K562 (cell line): ENCODE results near the gene ARMC8. TPM values are rescaled to one million over a fixed set of nuclear protein-coding genes. Genes with fewer than 3 reads are reported as not detected.

Source experiments
- CEBPG ChIP-seq, 3 experiments: fragments of 200-800 bp in 1 of 3; sonication (Bioruptor generic) in 1 of 3; sonication (generic) in 1 of 3; formaldehyde crosslinking in 1 of 3; IDR thresholded peaks in 2 of 3; conservative IDR thresholded peaks in 1 of 3; 2 replicates each; pipeline versions ENCODE4 v1.6.1 to v1.8.0; 2016 to 2022; ENCODE audit warnings: missing compliant biosample characterization in 2 of 3, missing genetic modification characterization in 2 of 3, mild to moderate bottlenecking in 1 of 3, missing genetic modification reagents in 1 of 3
- EHMT2 ChIP-seq: fragments of 450-650 bp; IDR thresholded peaks from 2 replicates; pipeline ENCODE4 v1.6.1; 2018; ENCODE audit warnings: antibody characterized with exemption
- ETS2 ChIP-seq: IDR thresholded peaks from 2 replicates; pipeline ENCODE4 v1.6.1; 2016; ENCODE audit warnings: borderline replicate concordance, missing genetic modification characterization, mild to moderate bottlenecking, moderate library complexity, missing compliant biosample characterization; ENCODE audit not compliant: poor library complexity, severe bottlenecking
- FOXM1 ChIP-seq, 2 experiments: fragments of 450-650 bp in 1 of 2; sonication (generic) in 1 of 2; formaldehyde crosslinking in 1 of 2; IDR thresholded peaks; 2 replicates each; pipeline versions ENCODE4 v1.6.1 to v1.9.0; 2017 to 2022; ENCODE audit warnings: low read depth in 2 of 2, mild to moderate bottlenecking in 2 of 2, missing genetic modification reagents in 1 of 2, moderate library complexity in 1 of 2
- GTF2A2 ChIP-seq: IDR thresholded peaks from 2 replicates; pipeline ENCODE4 v1.6.1; 2016; ENCODE audit warnings: mild to moderate bottlenecking, missing genetic modification characterization, missing compliant biosample characterization
- HOXB6 ChIP-seq: fragments of 250-450 bp; sonication (Bioruptor Pico); IDR thresholded peaks from 2 replicates; pipeline ENCODE4 v1.5.1; 2022; ENCODE audit warnings: mild to moderate bottlenecking, borderline replicate concordance
- ILK ChIP-seq: fragments of 450-650 bp; IDR thresholded peaks from 2 replicates; pipeline ENCODE4 v1.6.1; 2016; ENCODE audit warnings: missing genetic modification characterization, low read depth, mild to moderate bottlenecking, missing compliant biosample characterization, moderate library complexity, borderline replicate concordance
- KLF6 ChIP-seq: fragments of 250-450 bp; sonication (Bioruptor Pico); IDR thresholded peaks from 2 replicates; pipeline ENCODE4 v1.4.0; 2020; ENCODE audit warnings: mild to moderate bottlenecking, moderate library complexity, borderline replicate concordance
- LARP7 ChIP-seq: fragments of 450-650 bp; IDR thresholded peaks from 2 replicates; pipeline ENCODE4 v1.6.1; 2016
- LEF1 ChIP-seq: fragments of 450-650 bp; IDR thresholded peaks from 2 replicates; pipeline ENCODE4 v1.6.1; 2016; ENCODE audit warnings: mild to moderate bottlenecking
- MEF2D ChIP-seq: conservative IDR thresholded peaks from 2 replicates; pipeline ENCODE4 v1.6.1; 2016; ENCODE audit warnings: low read depth, missing genetic modification characterization, missing compliant biosample characterization
- NR4A1 ChIP-seq, 2 experiments: fragments of 250-450 bp in 1 of 2; fragments of 450-650 bp in 1 of 2; sonication (Bioruptor Pico) in 1 of 2; IDR thresholded peaks; 2 replicates each; pipeline versions ENCODE4 v1.4.0 to v1.6.1; 2016 to 2020; ENCODE audit warnings: mild to moderate bottlenecking in 2 of 2, missing compliant biosample characterization in 1 of 2, missing genetic modification characterization in 1 of 2, moderate library complexity in 1 of 2
- PTTG1 ChIP-seq: fragments of 450-650 bp; IDR thresholded peaks from 2 replicates; pipeline ENCODE4 v1.6.1; 2016; ENCODE audit warnings: low read depth, mild to moderate bottlenecking, missing genetic modification characterization, missing compliant biosample characterization
- RBFOX2 ChIP-seq: fragments of 200-400 bp; formaldehyde crosslinking; IDR thresholded peaks from 2 replicates; pipeline ENCODE4 v1.6.1; 2017; ENCODE audit warnings: low read depth, mild to moderate bottlenecking, low read length, moderate library complexity
- SAP30 ChIP-seq: fragments of 200-600 bp; sonication (generic); IDR thresholded peaks from 2 replicates; pipeline ENCODE4 v1.6.1; 2012; ENCODE audit warnings: borderline replicate concordance, low read depth, mild to moderate bottlenecking, moderate library complexity, low read length, control low read depth, inconsistent platforms; ENCODE audit not compliant: insufficient read depth, poor library complexity, severe bottlenecking
- TCF7L2 ChIP-seq: fragments of 150-350 bp; IDR thresholded peaks from 2 replicates; pipeline ENCODE4 v1.6.1; 2016; ENCODE audit warnings: low read depth, mild to moderate bottlenecking, low read length, moderate library complexity
- TRIM24 ChIP-seq, 2 experiments: fragments of 450-650 bp; IDR thresholded peaks; 2 replicates each; pipeline ENCODE4 v1.6.1; 2016
- ZBTB1 ChIP-seq: sonication (generic); formaldehyde crosslinking; IDR thresholded peaks from 2 replicates; pipeline ENCODE4 v1.8.1; 2023; ENCODE audit warnings: missing genetic modification reagents, low read depth, mild to moderate bottlenecking, borderline replicate concordance
- ZC3H8 ChIP-seq: fragments of 450-650 bp; IDR thresholded peaks from 2 replicates; pipeline ENCODE4 v1.6.1; 2017
- ZNF766 ChIP-seq: fragments of 200-800 bp; sonication (Bioruptor generic); conservative IDR thresholded peaks from 2 replicates; pipeline ENCODE4 v1.6.1; 2016; ENCODE audit warnings: missing genetic modification characterization, missing compliant biosample characterization
- polyA plus RNA-seq, 8 experiments: library from polyadenylated mRNA; depleted of rRNA in 4 of 8; stranded (reverse) in 5 of 8; unstranded in 3 of 8; fragments of >200 nt; fragmentation: Nextera tagmentation in 2 of 8; fragmentation: Illumina TruSeq in 1 of 8; extraction: Ambion mirVana in 2 of 8; extraction: Trizol in 1 of 8; gene quantifications; 2 replicates each; pipeline versions ENCODE4 v1.2.1 to v1.2.3, GENCODE V29; 2011 to 2014; ENCODE audit warnings: inconsistent platforms in 1 of 8, missing spikeins in 1 of 8
- total RNA-seq, 7 experiments: library from RNA; depleted of rRNA in 6 of 7; stranded (reverse); fragments of >200 nt in 6 of 7; fragmentation: Illumina TruSeq in 2 of 7; extraction: Trizol in 2 of 7; gene quantifications; 2 replicates each; pipeline versions ENCODE4 v1.2.1 to v1.2.3, GENCODE V29; 2011 to 2021; ENCODE audit warnings: low replicate concordance in 1 of 7
- TF ChIP-seq, protein P1 (sequence below): fragments of 450-650 bp; IDR thresholded peaks from 2 replicates; pipeline ENCODE4 v1.6.1; 2017; ENCODE audit warnings: antibody characterized with exemption
- TF ChIP-seq, protein P2 (sequence below), 2 experiments: fragments of 450-650 bp in 1 of 2; sonication (generic) in 1 of 2; formaldehyde crosslinking in 1 of 2; IDR thresholded peaks in 1 of 2; conservative IDR thresholded peaks in 1 of 2; 2 replicates each; pipeline versions ENCODE4 v1.6.1 to v1.8.1; 2016 to 2023; ENCODE audit warnings: mild to moderate bottlenecking in 2 of 2, moderate library complexity in 2 of 2, inconsistent platforms in 1 of 2, missing genetic modification reagents in 1 of 2

ARMC8 gene
- total and polyA plus RNA-seq, 9 of the 15 experiments (the other 6 are each of a cell fraction or from before 2014, with no cell fraction given): 22.4 to 76.1 (median 37.3) TPM

DNA sequence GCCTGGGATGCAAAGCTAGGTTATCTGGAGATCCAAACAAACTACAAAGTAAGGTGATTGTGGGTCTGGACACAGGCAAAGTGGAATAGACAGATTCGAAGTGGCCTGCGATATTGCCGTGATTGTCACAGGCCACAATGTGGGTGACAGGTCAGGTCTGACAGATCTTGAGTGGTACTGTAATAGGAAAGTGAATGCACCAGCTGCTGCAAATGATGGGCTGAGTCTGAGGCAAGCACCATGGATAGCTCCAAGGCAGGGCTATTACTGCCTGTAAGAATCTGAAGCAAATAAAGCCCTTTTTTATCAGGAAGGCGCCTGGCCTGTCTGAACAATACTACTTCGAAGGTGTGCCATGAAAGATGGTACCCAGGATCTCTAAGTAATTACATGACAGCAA lies 10.0 kb downstream of the ARMC8 start (continued):
- TF ChIP-seq CEBPG (CRISPR knock-in tag; IDR thresholded peaks at IDR 0.05) (0 out of 2 replicates have a peak, but pooled peaks have one; percentile 13), CEBPG (tag; conservative IDR thresholded peaks at IDR 0.05 in 1 of 2, IDR thresholded peaks at IDR 0.05 in 1 of 2) (no peak), TRIM24 (IDR thresholded peaks at IDR 0.05) (no peak), PTTG1 (no peak), RBFOX2 (no peak), ZC3H8 (no peak), HOXB6 (CRISPR knock-in tag) (no peak), LARP7 (no peak), GTF2A2 (no peak), KLF6 (CRISPR knock-in tag) (no peak), ILK (tag) (no peak), ETS2 (tag) (no peak), EHMT2 (peak; percentile 97), FOXM1 (IDR thresholded peaks at IDR 0.05; ENCODE audit: low read depth) (no peak), FOXM1 (CRISPR knock-in tag; IDR thresholded peaks at IDR 0.05; ENCODE audit: low read depth) (no peak), NR4A1 (CRISPR knock-in tag; IDR thresholded peaks at IDR 0.05) (no peak), NR4A1 (tag; IDR thresholded peaks at IDR 0.05) (no peak), ZNF766 (CRISPR knock-in tag) (0 out of 2 replicates have a peak, but pooled peaks have one; percentile 47), MEF2D (tag) (no peak), SAP30 (peak; percentile 43), ZBTB1 (CRISPR knock-in tag) (no peak), LEF1 (no peak), TCF7L2 (no peak)
- TF ChIP-seq, protein P1, sequence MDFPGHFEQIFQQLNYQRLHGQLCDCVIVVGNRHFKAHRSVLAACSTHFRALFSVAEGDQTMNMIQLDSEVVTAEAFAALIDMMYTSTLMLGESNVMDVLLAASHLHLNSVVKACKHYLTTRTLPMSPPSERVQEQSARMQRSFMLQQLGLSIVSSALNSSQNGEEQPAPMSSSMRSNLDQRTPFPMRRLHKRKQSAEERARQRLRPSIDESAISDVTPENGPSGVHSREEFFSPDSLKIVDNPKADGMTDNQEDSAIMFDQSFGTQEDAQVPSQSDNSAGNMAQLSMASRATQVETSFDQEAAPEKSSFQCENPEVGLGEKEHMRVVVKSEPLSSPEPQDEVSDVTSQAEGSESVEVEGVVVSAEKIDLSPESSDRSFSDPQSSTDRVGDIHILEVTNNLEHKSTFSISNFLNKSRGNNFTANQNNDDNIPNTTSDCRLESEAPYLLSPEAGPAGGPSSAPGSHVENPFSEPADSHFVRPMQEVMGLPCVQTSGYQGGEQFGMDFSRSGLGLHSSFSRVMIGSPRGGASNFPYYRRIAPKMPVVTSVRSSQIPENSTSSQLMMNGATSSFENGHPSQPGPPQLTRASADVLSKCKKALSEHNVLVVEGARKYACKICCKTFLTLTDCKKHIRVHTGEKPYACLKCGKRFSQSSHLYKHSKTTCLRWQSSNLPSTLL: no peak
- TF ChIP-seq, protein P2, sequence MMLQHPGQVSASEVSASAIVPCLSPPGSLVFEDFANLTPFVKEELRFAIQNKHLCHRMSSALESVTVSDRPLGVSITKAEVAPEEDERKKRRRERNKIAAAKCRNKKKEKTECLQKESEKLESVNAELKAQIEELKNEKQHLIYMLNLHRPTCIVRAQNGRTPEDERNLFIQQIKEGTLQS (IDR thresholded peaks at IDR 0.05): no peak
- TF ChIP-seq, protein P2 (CRISPR knock-in tag; conservative IDR thresholded peaks at IDR 0.05): no peak
